LNCAP (cell line): ENCODE measurements around the gene TMOD1.
A peak's percentile ranks its signal among the peaks of the same experiment; 100 is the strongest.

Experiments
- TF ChIP-seq, protein P1 (sequence below): fragments of 450-650 bp; IDR thresholded peaks from 2 replicates; pipeline ENCODE4 v1.5.1; 2017; ENCODE audit warnings: mild to moderate bottlenecking

Gene TMOD1

GRCh38 chr9:97598461-97599288 lies 97.2 kb downstream of the TMOD1 start:
- TF ChIP-seq, protein P1, sequence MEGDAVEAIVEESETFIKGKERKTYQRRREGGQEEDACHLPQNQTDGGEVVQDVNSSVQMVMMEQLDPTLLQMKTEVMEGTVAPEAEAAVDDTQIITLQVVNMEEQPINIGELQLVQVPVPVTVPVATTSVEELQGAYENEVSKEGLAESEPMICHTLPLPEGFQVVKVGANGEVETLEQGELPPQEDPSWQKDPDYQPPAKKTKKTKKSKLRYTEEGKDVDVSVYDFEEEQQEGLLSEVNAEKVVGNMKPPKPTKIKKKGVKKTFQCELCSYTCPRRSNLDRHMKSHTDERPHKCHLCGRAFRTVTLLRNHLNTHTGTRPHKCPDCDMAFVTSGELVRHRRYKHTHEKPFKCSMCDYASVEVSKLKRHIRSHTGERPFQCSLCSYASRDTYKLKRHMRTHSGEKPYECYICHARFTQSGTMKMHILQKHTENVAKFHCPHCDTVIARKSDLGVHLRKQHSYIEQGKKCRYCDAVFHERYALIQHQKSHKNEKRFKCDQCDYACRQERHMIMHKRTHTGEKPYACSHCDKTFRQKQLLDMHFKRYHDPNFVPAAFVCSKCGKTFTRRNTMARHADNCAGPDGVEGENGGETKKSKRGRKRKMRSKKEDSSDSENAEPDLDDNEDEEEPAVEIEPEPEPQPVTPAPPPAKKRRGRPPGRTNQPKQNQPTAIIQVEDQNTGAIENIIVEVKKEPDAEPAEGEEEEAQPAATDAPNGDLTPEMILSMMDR = peak; percentile 84

GRCh38 chr9:97599314-97599846 lies 97.9 kb downstream of the TMOD1 start:
- TF ChIP-seq, protein P1 = no peak

DNA sequence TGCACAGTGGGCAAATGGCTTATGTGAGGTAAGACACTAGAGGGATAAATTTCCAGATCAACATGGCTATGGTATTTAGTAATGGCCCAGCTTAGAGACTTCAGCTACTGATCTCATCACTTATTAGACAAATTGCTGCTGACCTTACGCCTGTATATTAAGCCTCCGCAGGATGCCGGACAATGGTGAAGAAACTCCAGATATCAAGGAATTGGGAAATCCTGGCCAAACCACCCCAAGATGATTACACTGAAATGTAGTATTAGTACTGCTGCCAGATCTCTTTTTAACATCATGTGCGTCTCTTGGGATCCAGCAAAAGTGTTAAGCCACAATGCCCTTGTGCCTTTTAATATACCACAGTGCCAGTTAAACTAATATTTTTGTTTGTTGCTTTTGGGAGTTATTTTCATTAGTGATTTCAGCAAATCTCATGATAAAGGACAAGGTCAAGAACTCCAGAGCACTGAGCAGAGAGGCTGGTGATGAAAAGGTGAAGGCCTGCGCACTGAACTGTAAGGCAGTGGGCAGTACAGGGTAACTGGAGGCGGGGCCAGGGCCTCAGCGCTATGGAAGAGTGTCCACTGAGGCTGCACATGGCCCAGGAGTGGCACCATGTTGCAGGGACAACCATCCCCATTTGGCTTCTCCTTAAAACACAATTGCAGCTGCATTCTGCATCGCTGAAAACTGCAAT lies 99.2 kb downstream of the TMOD1 start:
- TF ChIP-seq, protein P1 = no peak

GRCh38 chr9:97601228-97601898 lies 99.9 kb downstream of the TMOD1 start:
- TF ChIP-seq, protein P1 = no peak

- TF ChIP-seq, protein P1 = no peak
Observed at GRCh38 chr9:97602430-97602829, 101.0 kb downstream of the TMOD1 start.

DNA sequence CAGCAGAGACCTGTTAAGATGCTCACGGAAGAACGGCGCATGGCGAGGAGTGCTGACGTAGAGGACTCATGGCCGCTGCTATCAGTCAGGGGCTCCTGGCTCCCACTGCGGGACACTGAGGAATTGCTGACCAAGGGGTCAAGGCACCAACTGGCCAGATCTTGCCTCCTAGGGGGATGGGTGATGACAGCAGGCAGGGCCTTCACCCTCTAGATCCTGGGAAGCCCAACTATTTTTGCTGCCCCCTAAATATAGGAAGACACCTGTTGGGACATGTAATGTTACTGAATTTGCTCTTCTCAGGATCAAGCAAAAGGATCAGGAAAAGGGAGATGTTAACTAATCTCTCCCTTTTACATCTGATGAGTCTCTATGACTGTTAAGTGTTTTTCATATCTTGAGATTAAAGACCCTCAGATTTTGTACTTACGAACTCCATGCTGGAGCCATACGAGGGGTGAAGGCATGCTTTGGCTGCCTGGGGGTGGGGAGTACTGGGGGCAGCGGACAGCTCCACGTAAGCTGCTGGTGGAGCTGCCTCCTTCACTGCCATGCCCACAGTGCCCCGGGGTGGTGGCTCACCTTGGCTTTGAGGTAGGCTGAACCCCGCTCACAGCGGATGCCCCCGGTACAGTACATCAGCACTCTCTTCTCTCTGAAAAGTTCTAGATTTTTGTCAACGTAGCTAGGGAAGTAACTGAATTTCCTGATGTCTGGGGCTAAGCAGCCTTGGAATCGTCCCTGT lies 103.6 kb downstream of the TMOD1 start:
- TF ChIP-seq, protein P1 = no peak
